SK-N-SH (cell line): ENCODE measurements around the gene MCUB. TPM values are rescaled to one million over a fixed set of nuclear protein-coding genes. Genes with fewer than 3 reads are reported as not detected.

Source experiments
- CTCF ChIA-PET: fragments of 300-600, 350-600 bp; formaldehyde crosslinking; extraction: SDS; loops from one replicate; lab custom pipeline; 2021; lab: Yijun Ruan, JAX
- POLR2A ChIA-PET: fragments of 350-600 bp; sonication (Branson Sonifier 250); formaldehyde crosslinking; extraction: SDS; loops from one replicate; lab custom pipeline; 2020; ENCODE audit warnings: antibody characterized with exemption, inconsistent platforms; lab: Yijun Ruan, JAX
- DNase-seq: peaks from one replicate; pipeline ENCODE4 v3.0.0; 2012
- H2AFZ ChIP-seq: fragments of 200-600 bp; sonication (generic); 2 replicates; pipeline ENCODE4 v1.8.1; 2016; ENCODE audit warnings: antibody characterized with exemption, mild to moderate bottlenecking, low read depth
- H3F3A ChIP-seq: fragments of 200-600 bp; sonication (generic); replicated peaks from 2 replicates; pipeline ENCODE3; 2016; ENCODE audit warnings: antibody characterized with exemption, mild to moderate bottlenecking; ENCODE audit not compliant: insufficient read depth
- H3K27ac ChIP-seq, 2 experiments: fragments of 200-500 bp in 1 of 2; fragments of 200-600 bp in 1 of 2; sonication (Bioruptor generic) in 1 of 2; sonication (generic), shearing (Covaris generic) in 1 of 2; 2 replicates each; pipeline versions ENCODE4 v1.5.1 to v1.6.1; 2014 to 2016; ENCODE audit warnings: low read depth in 2 of 2, inconsistent platforms in 1 of 2, low read length in 1 of 2, mild to moderate bottlenecking in 1 of 2, mixed read lengths in 1 of 2
- H3K27me3 ChIP-seq: fragments of 200-600 bp; sonication (generic), shearing (Covaris generic); 2 replicates; pipeline ENCODE4 v1.6.1; 2016; ENCODE audit warnings: mixed run types; ENCODE audit not compliant: insufficient read depth
- H3K36me3 ChIP-seq, 2 experiments: fragments of 200-500 bp in 1 of 2; fragments of 200-600 bp in 1 of 2; sonication (Bioruptor generic) in 1 of 2; sonication (generic) in 1 of 2; replicated peaks in 1 of 2; 2 replicates each; pipeline versions ENCODE3 to v1.5.1; 2014 to 2016; ENCODE audit warnings: low read length in 1 of 2, mild to moderate bottlenecking in 1 of 2; ENCODE audit not compliant: insufficient read depth in 2 of 2, control insufficient read depth in 1 of 2
- H3K4me1 ChIP-seq, 2 experiments: fragments of 200-500 bp in 1 of 2; fragments of 200-600 bp in 1 of 2; sonication (Bioruptor generic) in 1 of 2; sonication (generic), shearing (Covaris generic) in 1 of 2; 2 replicates each; pipeline versions ENCODE4 v1.5.1 to v1.6.1; 2014 to 2016; ENCODE audit warnings: low read depth in 1 of 2, low read length in 1 of 2, mixed run types in 1 of 2; ENCODE audit not compliant: insufficient read depth in 2 of 2, control insufficient read depth in 1 of 2
- H3K4me2 ChIP-seq: fragments of 200-600 bp; sonication (generic), shearing (Covaris generic); 2 replicates; pipeline ENCODE4 v1.6.1; 2017; ENCODE audit warnings: mixed run types
- H3K4me3 ChIP-seq, 2 experiments: fragments of 200-500 bp in 1 of 2; fragments of 200-600 bp in 1 of 2; sonication (Bioruptor generic) in 1 of 2; sonication (generic), shearing (Covaris generic) in 1 of 2; 2 replicates each; pipeline versions ENCODE4 v1.5.1 to v1.8.1; 2014 to 2016; ENCODE audit warnings: low read depth in 2 of 2, inconsistent platforms in 1 of 2, low read length in 1 of 2, mild to moderate bottlenecking in 1 of 2, mixed read lengths in 1 of 2, moderate library complexity in 1 of 2
- H3K79me2 ChIP-seq: fragments of 200-600 bp; sonication (generic); 2 replicates; pipeline ENCODE4 v1.8.1; 2017; ENCODE audit warnings: mild to moderate bottlenecking; ENCODE audit not compliant: insufficient read depth
- H3K9ac ChIP-seq: fragments of 200-600 bp; sonication (generic); 2 replicates; pipeline ENCODE4 v1.6.1; 2017; ENCODE audit warnings: mixed run types
- H3K9me2 ChIP-seq: fragments of 200-600 bp; sonication (generic); 2 replicates; pipeline ENCODE4 v1.6.1; 2017; ENCODE audit warnings: mixed run types
- H3K9me3 ChIP-seq: fragments of 200-600 bp; sonication (generic); 2 replicates; pipeline ENCODE4 v1.6.1; 2017; ENCODE audit warnings: mixed run types, mild to moderate bottlenecking, moderate library complexity
- H4K20me1 ChIP-seq: fragments of 200-600 bp; sonication (generic); 2 replicates; pipeline ENCODE4 v1.6.1; 2017; ENCODE audit warnings: mild to moderate bottlenecking, mixed run types; ENCODE audit not compliant: insufficient read depth
- CHD2 ChIP-seq: fragments of 150-350 bp; IDR thresholded peaks from 2 replicates; pipeline ENCODE4 v1.6.1; 2018; ENCODE audit warnings: low read length; ENCODE audit not compliant: partially characterized antibody
- ELF1 ChIP-seq: IDR thresholded peaks from 2 replicates; pipeline ENCODE4 v1.4.0; 2012
- GATA2 ChIP-seq: sonication (generic); formaldehyde crosslinking; IDR thresholded peaks from 2 replicates; pipeline ENCODE4 v1.5.0; 2020; ENCODE audit warnings: mild to moderate bottlenecking, missing genetic modification reagents
- JUND ChIP-seq: IDR thresholded peaks from 2 replicates; pipeline ENCODE4 v1.4.0; 2012
- MEF2A ChIP-seq: IDR thresholded peaks from 2 replicates; pipeline ENCODE4 v1.4.0; 2012; ENCODE audit warnings: low read depth, borderline replicate concordance
- NFIC ChIP-seq: IDR thresholded peaks from 2 replicates; pipeline ENCODE4 v1.4.0; 2012; ENCODE audit warnings: borderline replicate concordance
- RCOR1 ChIP-seq: fragments of 150-350 bp; IDR thresholded peaks from 2 replicates; pipeline ENCODE4 v1.6.1; 2017; ENCODE audit warnings: antibody characterized with exemption, low read length
- REST ChIP-seq: IDR thresholded peaks from 2 replicates; pipeline ENCODE4 v1.6.1; 2012; ENCODE audit warnings: mild to moderate bottlenecking, low read depth, low read length, moderate library complexity
- SIN3A ChIP-seq: IDR thresholded peaks from 2 replicates; pipeline ENCODE4 v1.6.1; 2012; ENCODE audit warnings: low read depth, mild to moderate bottlenecking, low read length, moderate library complexity, borderline replicate concordance
- TAF1 ChIP-seq: IDR thresholded peaks from 2 replicates; pipeline ENCODE4 v1.6.1; 2012; ENCODE audit warnings: low read depth, mild to moderate bottlenecking, low read length, moderate library complexity, borderline replicate concordance
- TEAD4 ChIP-seq: IDR thresholded peaks from 2 replicates; pipeline ENCODE4 v1.4.0; 2012; ENCODE audit warnings: mild to moderate bottlenecking, borderline replicate concordance; ENCODE audit not compliant: insufficient read depth
- USF1 ChIP-seq: IDR thresholded peaks from 2 replicates; pipeline ENCODE4 v1.4.0; 2012; ENCODE audit warnings: low read depth, borderline replicate concordance
- YY1 ChIP-seq: IDR thresholded peaks from 2 replicates; pipeline ENCODE4 v1.4.0; 2012; ENCODE audit warnings: low read depth, mild to moderate bottlenecking
- WGBS: methylation state at CpG from one replicate; pipeline ENCODE4 v1.1.6; 2017; ENCODE audit warnings: low lambda C conversion rate; 5-methylcytosine and 5-hydroxymethylcytosine counted together
- polyA plus RNA-seq, 3 experiments: library from polyadenylated mRNA; depleted of rRNA; stranded (reverse); fragments of >200 nt; gene quantifications; 2 replicates each; pipeline ENCODE4 v1.2.3, GENCODE V29; 2012
- TF ChIP-seq, protein P1 (sequence below): fragments of 150-350 bp; IDR thresholded peaks from 2 replicates; pipeline ENCODE4 v1.6.1; 2016; ENCODE audit warnings: mild to moderate bottlenecking, low read depth, low read length
- TF ChIP-seq, protein P2 (sequence below): fragments of 200-600 bp; sonication (generic); IDR thresholded peaks from 2 replicates; pipeline ENCODE4 v1.6.1; 2017; ENCODE audit warnings: antibody characterized with exemption, mild to moderate bottlenecking, moderate library complexity
- TF ChIP-seq, protein P3 (sequence below): IDR thresholded peaks from 2 replicates; pipeline ENCODE4 v1.4.0; 2012; ENCODE audit warnings: low read depth, borderline replicate concordance
- TF ChIP-seq, protein P4 (sequence below): IDR thresholded peaks from 2 replicates; pipeline ENCODE4; 2012

MCUB gene
- polyA plus RNA-seq, 1 of the 3 experiments (the other 2 are of a cell fraction) = 39.3 TPM

DNA sequence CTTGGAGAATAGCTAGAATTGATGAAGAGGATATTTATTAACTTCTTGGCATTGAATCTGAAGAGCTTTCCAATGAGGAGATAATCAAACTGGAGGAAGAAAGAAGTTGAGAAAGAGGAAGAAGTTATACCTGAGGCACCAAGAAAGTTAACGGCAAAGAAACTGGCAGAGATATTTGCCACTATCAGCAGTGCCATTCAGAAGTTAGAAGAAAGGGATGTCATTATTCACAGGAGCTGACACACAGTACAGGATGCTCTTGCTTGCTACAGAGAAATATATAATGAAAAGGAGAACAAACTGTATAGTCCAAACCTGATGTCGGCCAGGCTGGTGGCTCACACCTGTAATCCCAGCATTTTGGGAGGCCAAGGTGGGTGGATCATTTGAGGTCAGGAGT, 64.5 kb downstream of the MCUB start (continued):
- no peak for TF ChIP-seq REST
- no peak for TF ChIP-seq GATA2 (CRISPR knock-in tag)
- TF ChIP-seq CHD2 = no peak
- TF ChIP-seq MEF2A = no peak
- no peak for TF ChIP-seq NFIC
- TF ChIP-seq YY1 = no peak
- no peak for TF ChIP-seq ELF1
- no peak for TF ChIP-seq TEAD4
- TF ChIP-seq SIN3A = no peak

- no peak overlapping the region for H3K27ac ChIP-seq
- WGBS = 96% methylated on average over 4 of the region's 4 CpGs
Measured at GRCh38 chr4:109627361-109627760, 67.3 kb downstream of the MCUB start.

More at GRCh38 chr4:109627361-109627760, 67.3 kb downstream of the MCUB start:
- Histone ChIP-seq H3K9me3 (no peaks in the 10 kb centered on the region), H3F3A (no peaks in the 10 kb centered on the region), H3K79me2 (no peaks in the 10 kb centered on the region), H3K4me2 (no peak overlapping the region), H4K20me1 (no peaks in the 10 kb centered on the region), H3K36me3 (no peaks in the 10 kb centered on the region), H3K9me2 (no peaks in the 10 kb centered on the region), H2AFZ (no peak overlapping the region), H3K9ac (no peak overlapping the region), H3K4me3 (no peak overlapping the region), H3K27me3 (no peaks in the 10 kb centered on the region), H3K4me1 (peaks cover 0 to 6% of the 10 kb centered on the region in 2 experiments; a peak in 2 of 4 replicates)
- ChIA-PET CTCF (no interaction called here), POLR2A (no interaction called here)
- TF ChIP-seq TEAD4 (no peak), GATA2 (CRISPR knock-in tag) (no peak), CHD2 (no peak), TAF1 (no peak), MEF2A (no peak), RCOR1 (no peak), YY1 (no peak), JUND (no peak), USF1 (no peak)
- TF ChIP-seq, protein P1, sequence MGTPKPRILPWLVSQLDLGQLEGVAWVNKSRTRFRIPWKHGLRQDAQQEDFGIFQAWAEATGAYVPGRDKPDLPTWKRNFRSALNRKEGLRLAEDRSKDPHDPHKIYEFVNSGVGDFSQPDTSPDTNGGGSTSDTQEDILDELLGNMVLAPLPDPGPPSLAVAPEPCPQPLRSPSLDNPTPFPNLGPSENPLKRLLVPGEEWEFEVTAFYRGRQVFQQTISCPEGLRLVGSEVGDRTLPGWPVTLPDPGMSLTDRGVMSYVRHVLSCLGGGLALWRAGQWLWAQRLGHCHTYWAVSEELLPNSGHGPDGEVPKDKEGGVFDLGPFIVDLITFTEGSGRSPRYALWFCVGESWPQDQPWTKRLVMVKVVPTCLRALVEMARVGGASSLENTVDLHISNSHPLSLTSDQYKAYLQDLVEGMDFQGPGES = no peak
- TF ChIP-seq, protein P2, sequence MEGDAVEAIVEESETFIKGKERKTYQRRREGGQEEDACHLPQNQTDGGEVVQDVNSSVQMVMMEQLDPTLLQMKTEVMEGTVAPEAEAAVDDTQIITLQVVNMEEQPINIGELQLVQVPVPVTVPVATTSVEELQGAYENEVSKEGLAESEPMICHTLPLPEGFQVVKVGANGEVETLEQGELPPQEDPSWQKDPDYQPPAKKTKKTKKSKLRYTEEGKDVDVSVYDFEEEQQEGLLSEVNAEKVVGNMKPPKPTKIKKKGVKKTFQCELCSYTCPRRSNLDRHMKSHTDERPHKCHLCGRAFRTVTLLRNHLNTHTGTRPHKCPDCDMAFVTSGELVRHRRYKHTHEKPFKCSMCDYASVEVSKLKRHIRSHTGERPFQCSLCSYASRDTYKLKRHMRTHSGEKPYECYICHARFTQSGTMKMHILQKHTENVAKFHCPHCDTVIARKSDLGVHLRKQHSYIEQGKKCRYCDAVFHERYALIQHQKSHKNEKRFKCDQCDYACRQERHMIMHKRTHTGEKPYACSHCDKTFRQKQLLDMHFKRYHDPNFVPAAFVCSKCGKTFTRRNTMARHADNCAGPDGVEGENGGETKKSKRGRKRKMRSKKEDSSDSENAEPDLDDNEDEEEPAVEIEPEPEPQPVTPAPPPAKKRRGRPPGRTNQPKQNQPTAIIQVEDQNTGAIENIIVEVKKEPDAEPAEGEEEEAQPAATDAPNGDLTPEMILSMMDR = no peak
- TF ChIP-seq, protein P3, sequence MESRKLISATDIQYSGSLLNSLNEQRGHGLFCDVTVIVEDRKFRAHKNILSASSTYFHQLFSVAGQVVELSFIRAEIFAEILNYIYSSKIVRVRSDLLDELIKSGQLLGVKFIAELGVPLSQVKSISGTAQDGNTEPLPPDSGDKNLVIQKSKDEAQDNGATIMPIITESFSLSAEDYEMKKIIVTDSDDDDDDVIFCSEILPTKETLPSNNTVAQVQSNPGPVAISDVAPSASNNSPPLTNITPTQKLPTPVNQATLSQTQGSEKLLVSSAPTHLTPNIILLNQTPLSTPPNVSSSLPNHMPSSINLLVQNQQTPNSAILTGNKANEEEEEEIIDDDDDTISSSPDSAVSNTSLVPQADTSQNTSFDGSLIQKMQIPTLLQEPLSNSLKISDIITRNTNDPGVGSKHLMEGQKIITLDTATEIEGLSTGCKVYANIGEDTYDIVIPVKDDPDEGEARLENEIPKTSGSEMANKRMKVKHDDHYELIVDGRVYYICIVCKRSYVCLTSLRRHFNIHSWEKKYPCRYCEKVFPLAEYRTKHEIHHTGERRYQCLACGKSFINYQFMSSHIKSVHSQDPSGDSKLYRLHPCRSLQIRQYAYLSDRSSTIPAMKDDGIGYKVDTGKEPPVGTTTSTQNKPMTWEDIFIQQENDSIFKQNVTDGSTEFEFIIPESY = no peak
- TF ChIP-seq, protein P4, sequence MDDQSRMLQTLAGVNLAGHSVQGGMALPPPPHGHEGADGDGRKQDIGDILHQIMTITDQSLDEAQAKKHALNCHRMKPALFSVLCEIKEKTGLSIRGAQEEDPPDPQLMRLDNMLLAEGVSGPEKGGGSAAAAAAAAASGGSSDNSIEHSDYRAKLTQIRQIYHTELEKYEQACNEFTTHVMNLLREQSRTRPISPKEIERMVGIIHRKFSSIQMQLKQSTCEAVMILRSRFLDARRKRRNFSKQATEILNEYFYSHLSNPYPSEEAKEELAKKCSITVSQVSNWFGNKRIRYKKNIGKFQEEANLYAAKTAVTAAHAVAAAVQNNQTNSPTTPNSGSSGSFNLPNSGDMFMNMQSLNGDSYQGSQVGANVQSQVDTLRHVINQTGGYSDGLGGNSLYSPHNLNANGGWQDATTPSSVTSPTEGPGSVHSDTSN = no peak
- no peak for DNase-seq
